Left ventricle myocardium inferior (tissue), 1 donor: Measurements from ENCODE around the gene MED14. TPM values are rescaled to one million over a fixed set of nuclear protein-coding genes. Genes with fewer than 3 reads are reported as not detected.

Source experiments
- DNase-seq: peaks from one replicate; pipeline ENCODE4 v3.0.0-alpha.2; 2020
- H3K27ac ChIP-seq: fragments of 200-600 bp; replicated peaks from 2 replicates; pipeline ENCODE4 v1.8.0; 2021
- H3K27me3 ChIP-seq: fragments of 200-600 bp; 2 replicates; pipeline ENCODE4 v1.8.0; 2021; ENCODE audit warnings: low read depth
- H3K36me3 ChIP-seq: fragments of 200-600 bp; 2 replicates; pipeline ENCODE4 v1.8.0; 2021
- H3K4me1 ChIP-seq: fragments of 200-600 bp; 2 replicates; pipeline ENCODE4 v1.8.0; 2021
- H3K4me3 ChIP-seq: fragments of 200-600 bp; 2 replicates; pipeline ENCODE4 v1.8.0; 2021; ENCODE audit warnings: mild to moderate bottlenecking, moderate library complexity
- H3K9me3 ChIP-seq: fragments of 200-600 bp; replicated peaks from 2 replicates; pipeline ENCODE4 v1.8.0; 2021
- CTCF ChIP-seq: fragments of 200-600 bp; IDR thresholded peaks from 2 replicates; pipeline ENCODE4 v1.8.0; 2021; ENCODE audit warnings: antibody characterized with exemption, mild to moderate bottlenecking, borderline replicate concordance
- intact Hi-C: fragments of 100-400 bp; cut with micrococcal nuclease; formaldehyde crosslinking; loops from one replicate; pipeline ENCODE4 v1.11.0; 2022
- total RNA-seq: library from RNA; stranded (reverse); fragmentation: NEBNext Ultra II Directional; extraction: Animal tissue kit (Norgen Biotek cat#: 25700); gene quantifications from one replicate; pipeline ENCODE4 v1.2.1, GENCODE V29; 2021
- donor health status: DM: no; HTN: yes; CAD: no; lungs with severe emphysema.

The MED14 gene
- total RNA-seq, 1 donor from 2014 or later = 30.7 TPM

- intact Hi-C loops = no loop called here
- H3K27ac ChIP-seq = no peak overlapping the region
- no peaks in the 10 kb centered on the region for H3K9me3 ChIP-seq
- H3K27me3 ChIP-seq = no peaks in the 10 kb centered on the region
- no peak for TF ChIP-seq CTCF
- no peaks in the 10 kb centered on the region for H3K36me3 ChIP-seq
- no peak for DNase-seq
- no peak overlapping the region for H3K4me3 ChIP-seq
- H3K4me1 ChIP-seq = peaks cover 18% of the 10 kb centered on the region
Measured at GRCh38 chrX:40759374-40759773, 24.0 kb upstream of the MED14 start.

GRCh38 chrX:40757058-40757457 is 21.7 kb upstream of the MED14 start:
- Histone ChIP-seq H3K4me3 (no peak overlapping the region), H3K4me1 (peaks cover 18% of the 10 kb centered on the region), H3K27me3 (no peaks in the 10 kb centered on the region), H3K36me3 (no peaks in the 10 kb centered on the region), H3K9me3 (no peaks in the 10 kb centered on the region), H3K27ac (peak overlapping the region; percentile 86)
- intact Hi-C loops = no loop called here
- no peak for DNase-seq
- no peak for TF ChIP-seq CTCF

- Histone ChIP-seq H3K36me3 (no peaks in the 10 kb centered on the region), H3K9me3 (no peaks in the 10 kb centered on the region), H3K27me3 (no peaks in the 10 kb centered on the region), H3K4me3 (peak overlapping the region; percentile 14), H3K27ac (peak overlapping the region; percentile 86), H3K4me1 (peaks cover 18% of the 10 kb centered on the region)
- intact Hi-C loops = no loop called here
- DNase-seq = peak; percentile 48
- TF ChIP-seq CTCF = no peak
Measured at GRCh38 chrX:40755291-40756249, 20.2 kb upstream of the MED14 start.

- Histone ChIP-seq H3K9me3 (no peaks in the 10 kb centered on the region), H3K36me3 (no peaks in the 10 kb centered on the region), H3K27me3 (no peaks in the 10 kb centered on the region), H3K4me3 (peak overlapping the region; percentile 17), H3K4me1 (peaks cover 7% of the 10 kb centered on the region), H3K27ac (peak overlapping the region; percentile 42)
- intact Hi-C loops = no loop called here
- no peak for DNase-seq
- no peak for TF ChIP-seq CTCF
Measured at GRCh38 chrX:40749681-40750494, 14.5 kb upstream of the MED14 start.

GRCh38 chrX:40748977-40749376 is 13.6 kb upstream of the MED14 start:
- H3K4me3 ChIP-seq = no peak overlapping the region
- H3K4me1 ChIP-seq = peaks cover 7% of the 10 kb centered on the region
- intact Hi-C loops = no loop called here
- H3K36me3 ChIP-seq = no peaks in the 10 kb centered on the region
- no peaks in the 10 kb centered on the region for H3K9me3 ChIP-seq
- no peak for DNase-seq
- H3K27ac ChIP-seq = no peak overlapping the region
- no peaks in the 10 kb centered on the region for H3K27me3 ChIP-seq
- no peak for TF ChIP-seq CTCF
